K562 (cell line): Measurements from ENCODE around the gene SH3BP2. TPM values are rescaled to one million over a fixed set of nuclear protein-coding genes. Genes with fewer than 3 reads are reported as not detected.

ENCODE experiments used
- ATAC-seq: fragments of 200-7000 bp; cut with Tn5 transposase; 3 replicates; pipeline ENCODE4 v1.9.1; 2020; ENCODE audit warnings: moderate library complexity
- BruUV-seq: library from RNA; stranded (reverse); fragments of 400-500 nt; replicated peaks from 2 replicates; lab custom pipeline; 2021; lab: Mats Ljungman, UMichigan
- CTCF ChIA-PET: fragments of 300-600 bp; formaldehyde crosslinking; extraction: SDS; loops from one replicate; lab custom pipeline; 2021; ENCODE audit warnings: low intra/inter-chr PET ratio; lab: Yijun Ruan, JAX
- POLR2A ChIA-PET: fragments of 300-600, 350-650 bp; sonication (Branson Sonifier 250); formaldehyde crosslinking; extraction: SDS; loops from one replicate; lab custom pipeline; 2021; ENCODE audit warnings: antibody characterized with exemption, inconsistent platforms; lab: Yijun Ruan, JAX
- DNase-seq, 4 experiments: peaks; one replicate each; pipeline versions ENCODE4 v3.0.0 to v3.0.0-alpha.2; 2011 to 2018; ENCODE audit warnings: low spot score in 3 of 4, mixed read lengths in 3 of 4; ENCODE audit errors: extremely low read depth in 1 of 4
- FAIRE-seq: peaks from 2 replicates; lab custom pipeline; 2011; peaks lifted over from hg19 to GRCh38; lab: Jason Lieb, UNC
- H2AFZ ChIP-seq: 2 replicates; pipeline ENCODE4 v1.6.0; 2011; ENCODE audit warnings: low read depth, low read length, control low read depth, inconsistent platforms
- H3K27ac ChIP-seq: fragments of 200-600 bp; 3 replicates; pipeline ENCODE4 v1.8.0; 2011; ENCODE audit warnings: low read depth, mild to moderate bottlenecking, control low read depth, inconsistent platforms, low read length, moderate library complexity, mixed read lengths; ENCODE audit errors: extremely low read depth
- H3K27me3 ChIP-seq, 2 experiments: fragments of 300-600 bp in 1 of 2; 2 replicates in 1 of 2; 3 replicates in 1 of 2; pipeline versions ENCODE4 v1.6.0 to v1.8.0; 2011; ENCODE audit warnings: inconsistent platforms in 2 of 2, low read length in 2 of 2, mild to moderate bottlenecking in 1 of 2, mixed read lengths in 1 of 2, moderate library complexity in 1 of 2; ENCODE audit not compliant: control insufficient read depth in 2 of 2, insufficient read depth in 2 of 2
- H3K36me3 ChIP-seq: fragments of 300-600 bp; 3 replicates; pipeline ENCODE4 v1.8.0; 2011; ENCODE audit warnings: mild to moderate bottlenecking, low read length, inconsistent platforms; ENCODE audit not compliant: control insufficient read depth, insufficient read depth
- H3K4me1 ChIP-seq, 2 experiments: fragments of 200-600 bp in 1 of 2; replicated peaks in 1 of 2; 2 replicates in 1 of 2; 3 replicates in 1 of 2; pipeline versions ENCODE4 v1.5.1 to v1.8.0; 2011; ENCODE audit warnings: inconsistent platforms in 2 of 2, low read length in 2 of 2, mild to moderate bottlenecking in 1 of 2, mixed read lengths in 1 of 2, moderate library complexity in 1 of 2; ENCODE audit not compliant: control insufficient read depth in 2 of 2, insufficient read depth in 2 of 2
- H3K4me2 ChIP-seq: 2 replicates; pipeline ENCODE4 v1.6.1; 2011; ENCODE audit warnings: low read length, control low read depth, inconsistent platforms, mixed read lengths; ENCODE audit not compliant: insufficient read depth
- H3K4me3 ChIP-seq: fragments of 200-600 bp; sonication (generic), shearing (Covaris generic); 2 replicates; pipeline ENCODE4 v1.5.1; 2016; ENCODE audit warnings: control low read depth, inconsistent platforms
- H3K79me2 ChIP-seq: fragments of 200-600 bp; 3 replicates; pipeline ENCODE4 v1.8.0; 2011; ENCODE audit warnings: low read length, inconsistent platforms; ENCODE audit not compliant: control insufficient read depth, insufficient read depth
- H3K9ac ChIP-seq, 2 experiments: 2 replicates each; pipeline versions ENCODE4 v1.6.0 to v1.6.1; 2011; ENCODE audit warnings: low read depth in 2 of 2, low read length in 2 of 2, control low read depth in 1 of 2, inconsistent platforms in 1 of 2, mild to moderate bottlenecking in 1 of 2, mixed read lengths in 1 of 2; ENCODE audit not compliant: insufficient read depth in 1 of 2
- H3K9me1 ChIP-seq: one replicate; pipeline ENCODE4 v1.6.0; 2011; ENCODE audit warnings: inconsistent platforms, mild to moderate bottlenecking, low read length, moderate library complexity; ENCODE audit not compliant: control insufficient read depth, insufficient read depth
- H3K9me3 ChIP-seq: replicated peaks from 2 replicates; pipeline ENCODE4 v1.5.1; 2011; ENCODE audit warnings: low read depth, low read length, inconsistent platforms; ENCODE audit not compliant: control insufficient read depth, insufficient read depth
- H4K20me1 ChIP-seq: replicated peaks from 2 replicates; pipeline ENCODE4 v1.6.1; 2011; ENCODE audit warnings: low read length, inconsistent platforms, mixed read lengths; ENCODE audit not compliant: control insufficient read depth, insufficient read depth
- BRCA1 ChIP-seq, 2 experiments: fragments of 450-650 bp in 1 of 2; sonication (generic) in 1 of 2; formaldehyde crosslinking in 1 of 2; IDR thresholded peaks; 2 replicates each; pipeline versions ENCODE4 v1.5.0 to v1.6.1; 2017 to 2020; ENCODE audit warnings: mild to moderate bottlenecking in 1 of 2, missing genetic modification reagents in 1 of 2
- DMBX1 ChIP-seq: fragments of 250-450 bp; sonication (Bioruptor Pico); IDR thresholded peaks from 2 replicates; pipeline ENCODE4 v1.8.0; 2022; ENCODE audit warnings: inconsistent platforms, mild to moderate bottlenecking, moderate library complexity, borderline replicate concordance
- HNRNPK ChIP-seq: fragments of 200-400 bp; formaldehyde crosslinking; IDR thresholded peaks from one replicate; pipeline ENCODE4 v1.6.1; 2018; ENCODE audit warnings: mild to moderate bottlenecking, low read depth, low read length; ENCODE audit not compliant: poor library complexity, severe bottlenecking
- NUFIP1 ChIP-seq: fragments of 450-650 bp; IDR thresholded peaks from 2 replicates; pipeline ENCODE4 v1.6.1; 2018; ENCODE audit not compliant: partially characterized antibody
- ZC3H4 ChIP-seq: sonication (generic); formaldehyde crosslinking; IDR thresholded peaks from 2 replicates; pipeline ENCODE4 v1.9.0; 2021; ENCODE audit warnings: missing genetic modification reagents, borderline replicate concordance
- WGBS: fragments of 100-300 bp; shearing (Covaris generic); methylation state at CpG from one replicate; pipeline ENCODE4 v1.1.6; 2016; ENCODE audit warnings: low coverage, mixed read lengths; ENCODE audit not compliant: insufficient coverage; ENCODE audit errors: missing lambda C conversion rate; 5-methylcytosine and 5-hydroxymethylcytosine counted together
- in situ Hi-C: fragments of 300-500 bp; cut with MboI; formaldehyde crosslinking; loops from 4 replicates; pipeline ENCODE4 v1.15.0; 2018; ENCODE audit warnings: inconsistent platforms, mixed read lengths
- intact Hi-C: fragments of 100-400 bp; cut with micrococcal nuclease; formaldehyde crosslinking; loops from 2 replicates; pipeline ENCODE4 v1.14.2; 2022
- polyA plus RNA-seq, 8 experiments: library from polyadenylated mRNA; depleted of rRNA in 4 of 8; stranded (reverse) in 5 of 8; unstranded in 3 of 8; fragments of >200 nt; fragmentation: Nextera tagmentation in 2 of 8; fragmentation: Illumina TruSeq in 1 of 8; extraction: Ambion mirVana in 2 of 8; extraction: Trizol in 1 of 8; gene quantifications; 2 replicates each; pipeline versions ENCODE4 v1.2.1 to v1.2.3, GENCODE V29; 2011 to 2014; ENCODE audit warnings: inconsistent platforms in 1 of 8, missing spikeins in 1 of 8
- total RNA-seq, 7 experiments: library from RNA; depleted of rRNA in 6 of 7; stranded (reverse); fragments of >200 nt in 6 of 7; fragmentation: Illumina TruSeq in 2 of 7; extraction: Trizol in 2 of 7; gene quantifications; 2 replicates each; pipeline versions ENCODE4 v1.2.1 to v1.2.3, GENCODE V29; 2011 to 2021; ENCODE audit warnings: low replicate concordance in 1 of 7
- TF ChIP-seq, protein P1 (sequence below): IDR thresholded peaks from 2 replicates; pipeline ENCODE4 v1.6.1; 2016; ENCODE audit warnings: missing genetic modification characterization, missing compliant biosample characterization
- TF ChIP-seq, protein P2 (sequence below): conservative IDR thresholded peaks from 2 replicates; pipeline ENCODE4 v1.6.1; 2011; ENCODE audit warnings: low read depth, mild to moderate bottlenecking, low read length; ENCODE audit not compliant: control insufficient read depth

Gene SH3BP2
- total and polyA plus RNA-seq, 9 of the 15 experiments (the other 6 are each of a cell fraction or from before 2014, with no cell fraction given): 0.34 to 16.0 (median 5.1) TPM

DNA sequence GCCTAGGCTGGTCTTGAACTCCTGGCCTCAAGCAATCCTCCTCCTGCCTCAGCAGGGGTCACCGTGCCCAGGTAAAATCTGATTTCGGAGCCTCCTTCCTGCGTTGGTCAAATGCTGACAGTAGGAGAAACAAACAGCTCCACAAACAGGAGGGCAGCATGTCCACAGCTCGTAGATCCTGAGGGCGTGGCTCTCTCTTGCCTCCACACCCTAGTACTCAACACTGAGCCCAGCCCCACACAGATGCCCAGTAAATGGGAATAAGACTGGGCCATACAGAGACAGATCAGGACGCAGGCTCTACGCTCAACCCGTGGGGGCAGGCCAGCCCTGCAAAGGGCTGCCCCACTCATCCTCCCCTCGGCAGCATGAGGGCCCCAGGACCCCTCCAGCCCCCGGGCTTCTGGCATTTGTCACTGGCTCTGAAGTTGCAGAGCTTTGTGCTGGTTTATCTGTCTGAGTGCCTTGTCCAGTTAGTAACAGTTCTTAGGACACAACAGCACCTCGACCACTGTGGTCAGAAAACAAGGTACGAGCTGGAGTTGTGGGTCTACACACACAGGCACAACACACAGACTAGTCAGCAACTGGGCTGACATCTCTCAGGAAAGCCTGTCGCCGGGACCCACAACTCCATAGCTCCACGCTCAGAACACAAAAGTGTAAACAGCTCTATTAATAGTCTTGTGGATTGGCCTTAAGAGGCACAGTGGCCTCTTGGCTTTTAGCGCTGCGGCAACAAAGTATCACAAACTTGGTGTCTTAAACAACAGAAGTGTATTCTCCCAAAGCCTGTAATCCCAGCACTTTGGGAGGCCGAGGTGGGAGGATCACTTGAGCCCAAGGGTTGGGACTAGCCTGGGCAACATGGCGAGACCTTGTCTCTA, 41.9 kb upstream of the SH3BP2 start (continued):
- TF ChIP-seq, protein P1, sequence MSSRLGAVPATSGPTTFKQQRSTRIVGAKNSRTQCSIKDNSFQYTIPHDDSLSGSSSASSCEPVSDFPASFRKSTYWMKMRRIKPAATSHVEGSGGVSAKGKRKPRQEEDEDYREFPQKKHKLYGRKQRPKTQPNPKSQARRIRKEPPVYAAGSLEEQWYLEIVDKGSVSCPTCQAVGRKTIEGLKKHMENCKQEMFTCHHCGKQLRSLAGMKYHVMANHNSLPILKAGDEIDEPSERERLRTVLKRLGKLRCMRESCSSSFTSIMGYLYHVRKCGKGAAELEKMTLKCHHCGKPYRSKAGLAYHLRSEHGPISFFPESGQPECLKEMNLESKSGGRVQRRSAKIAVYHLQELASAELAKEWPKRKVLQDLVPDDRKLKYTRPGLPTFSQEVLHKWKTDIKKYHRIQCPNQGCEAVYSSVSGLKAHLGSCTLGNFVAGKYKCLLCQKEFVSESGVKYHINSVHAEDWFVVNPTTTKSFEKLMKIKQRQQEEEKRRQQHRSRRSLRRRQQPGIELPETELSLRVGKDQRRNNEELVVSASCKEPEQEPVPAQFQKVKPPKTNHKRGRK (tag): no peak

DNA sequence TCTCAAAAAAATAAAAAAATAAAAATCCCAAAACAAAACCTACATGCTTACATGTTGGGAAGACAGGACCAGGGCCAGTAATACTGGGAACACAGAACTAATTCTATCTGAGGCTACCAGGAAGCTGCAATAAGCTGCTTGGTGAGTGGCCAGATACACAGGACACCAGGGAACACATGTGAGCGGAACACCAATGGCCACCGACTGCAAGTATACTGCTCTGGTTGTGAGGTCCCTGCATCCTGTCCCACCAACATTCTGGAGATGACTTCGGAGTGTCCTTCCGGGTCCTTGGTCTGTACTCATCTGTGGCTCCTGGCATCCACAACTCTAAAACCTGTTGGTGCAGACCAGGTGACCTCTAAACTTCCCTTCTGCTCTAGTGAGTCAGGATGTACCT, 39.4 kb upstream of the SH3BP2 start:
- H3K4me1 ChIP-seq: peaks cover 12 to 30% of the 10 kb centered on the region in 2 experiments
- H3K4me2 ChIP-seq: no peak overlapping the region
- ATAC-seq: no peak
- H4K20me1 ChIP-seq: no peaks in the 10 kb centered on the region; the same call in 1 of the 2 replicates
- 88% methylated on average over 4 of the region's 4 CpGs for WGBS
- intact Hi-C loops (no loop called here), in situ Hi-C loops (no loop called here)
- H3K36me3 ChIP-seq: peaks cover 8% of the 10 kb centered on the region; the same call in 1 of the 3 replicates
- H3K27me3 ChIP-seq: no peaks in the 10 kb centered on the region
- peaks cover 40% of the 10 kb centered on the region for H3K79me2 ChIP-seq
- H3K27ac ChIP-seq: no peak overlapping the region; the same call in 2 of the 3 replicates
- FAIRE-seq: no peak
- ChIA-PET POLR2A (interaction anchor here (0.6 to 0.7 kb wide), 2 partner anchors 196 to 261 kb away, joined by 3 read pairs; no protein-coding TSS in a partner anchor), CTCF (no interaction called here)
- H3K9me3 ChIP-seq: no peaks in the 10 kb centered on the region
- no TSS peak for BruUV-seq
- H2AFZ ChIP-seq: no peak overlapping the region
- peaks cover 3% of the 10 kb centered on the region for H3K9me1 ChIP-seq
- H3K9ac ChIP-seq: no peak overlapping the region
- H3K4me3 ChIP-seq: no peak overlapping the region
- DNase-seq: no peak
- TF ChIP-seq BRCA1 (IDR thresholded peaks at IDR 0.05) (no peak), BRCA1 (CRISPR knock-in tag; IDR thresholded peaks at IDR 0.05) (no peak), HNRNPK (no peak), DMBX1 (CRISPR knock-in tag) (no peak), ZC3H4 (CRISPR knock-in tag) (no peak), NUFIP1 (no peak)
- TF ChIP-seq, protein P2, sequence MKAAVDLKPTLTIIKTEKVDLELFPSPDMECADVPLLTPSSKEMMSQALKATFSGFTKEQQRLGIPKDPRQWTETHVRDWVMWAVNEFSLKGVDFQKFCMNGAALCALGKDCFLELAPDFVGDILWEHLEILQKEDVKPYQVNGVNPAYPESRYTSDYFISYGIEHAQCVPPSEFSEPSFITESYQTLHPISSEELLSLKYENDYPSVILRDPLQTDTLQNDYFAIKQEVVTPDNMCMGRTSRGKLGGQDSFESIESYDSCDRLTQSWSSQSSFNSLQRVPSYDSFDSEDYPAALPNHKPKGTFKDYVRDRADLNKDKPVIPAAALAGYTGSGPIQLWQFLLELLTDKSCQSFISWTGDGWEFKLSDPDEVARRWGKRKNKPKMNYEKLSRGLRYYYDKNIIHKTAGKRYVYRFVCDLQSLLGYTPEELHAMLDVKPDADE: no peak
